ENCODE measurements around the gene CCDC159. TPM values are rescaled to one million over a fixed set of nuclear protein-coding genes. Genes with fewer than 3 reads are reported as not detected.
"Not testable (repeated sequence)": the region's sequence is repeated elsewhere in the genome, so short reads cannot be mapped to it uniquely, and the experiment has no call there.

The CCDC159 gene
- total and polyA plus RNA-seq, 2 donors (not counting 1 experiment from before 2014, with no cell fraction given) = 10.1 to 14.4 TPM

DNA sequence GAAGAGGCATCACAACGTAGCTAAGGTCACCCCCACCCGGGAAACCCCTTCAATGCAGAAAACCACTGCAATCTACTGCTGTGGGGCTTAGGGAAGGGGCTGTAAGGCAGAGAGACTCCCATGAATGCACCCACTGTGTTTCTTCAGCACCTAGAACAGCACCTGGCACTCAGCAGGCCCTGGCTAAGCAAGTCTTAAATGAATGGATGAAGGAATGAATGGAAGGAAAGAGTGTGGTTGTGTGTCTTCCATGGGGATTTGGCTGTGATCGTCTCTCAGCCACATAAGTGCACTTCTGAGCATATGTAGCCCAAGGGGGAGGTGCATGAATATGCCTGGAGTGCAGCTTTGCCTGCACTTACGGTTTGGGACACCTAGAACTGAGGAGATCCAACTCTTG is 2.9 kb downstream of the CCDC159 start:
- Histone ChIP-seq H3K79me2 (ENCODE audit: control insufficient read depth, insufficient read depth, low read length) (no peaks in the 10 kb centered on the region), H3K9me3 (ENCODE audit: control insufficient read depth, insufficient read depth, low read depth, low read length) (no peaks in the 10 kb centered on the region), H3K27me3 (ENCODE audit: control insufficient read depth, insufficient read depth, low read length) (no peaks in the 10 kb centered on the region), H3K27ac (ENCODE audit: insufficient read depth, low read length) (no peak overlapping the region), H4K20me1 (ENCODE audit: control insufficient read depth, extremely low read depth, insufficient read depth, low read length) (no peaks in the 10 kb centered on the region), H3K4me3 (replicated peaks in 1 of 4; ENCODE audit: control extremely low read depth in 1 of 4, insufficient read depth in 1 of 4, low read depth in 3 of 4, low read length in 4 of 4) (no peak overlapping the region), H3K4me1 (ENCODE audit: control insufficient read depth, extremely low read depth, insufficient read depth, low read length) (peaks cover 7% of the 10 kb centered on the region), H3K9ac (ENCODE audit: insufficient read depth, low read length) (no peak overlapping the region), H3K4me2 (ENCODE audit: extremely low read depth, insufficient read depth, low read length) (no peak overlapping the region), H3K36me3 (ENCODE audit: control insufficient read depth, insufficient read depth, low read length) (no peaks in the 10 kb centered on the region), H2AFZ (ENCODE audit: low read length) (no peak overlapping the region)
- DNase-seq (ENCODE audit: low read depth in 2 of 2) = no peak
- TF ChIP-seq, protein P1, sequence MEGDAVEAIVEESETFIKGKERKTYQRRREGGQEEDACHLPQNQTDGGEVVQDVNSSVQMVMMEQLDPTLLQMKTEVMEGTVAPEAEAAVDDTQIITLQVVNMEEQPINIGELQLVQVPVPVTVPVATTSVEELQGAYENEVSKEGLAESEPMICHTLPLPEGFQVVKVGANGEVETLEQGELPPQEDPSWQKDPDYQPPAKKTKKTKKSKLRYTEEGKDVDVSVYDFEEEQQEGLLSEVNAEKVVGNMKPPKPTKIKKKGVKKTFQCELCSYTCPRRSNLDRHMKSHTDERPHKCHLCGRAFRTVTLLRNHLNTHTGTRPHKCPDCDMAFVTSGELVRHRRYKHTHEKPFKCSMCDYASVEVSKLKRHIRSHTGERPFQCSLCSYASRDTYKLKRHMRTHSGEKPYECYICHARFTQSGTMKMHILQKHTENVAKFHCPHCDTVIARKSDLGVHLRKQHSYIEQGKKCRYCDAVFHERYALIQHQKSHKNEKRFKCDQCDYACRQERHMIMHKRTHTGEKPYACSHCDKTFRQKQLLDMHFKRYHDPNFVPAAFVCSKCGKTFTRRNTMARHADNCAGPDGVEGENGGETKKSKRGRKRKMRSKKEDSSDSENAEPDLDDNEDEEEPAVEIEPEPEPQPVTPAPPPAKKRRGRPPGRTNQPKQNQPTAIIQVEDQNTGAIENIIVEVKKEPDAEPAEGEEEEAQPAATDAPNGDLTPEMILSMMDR (conservative IDR thresholded peaks at IDR 0.05 in 1 of 2, IDR thresholded peaks at IDR 0.05 in 1 of 2; ENCODE audit: low read depth in 1 of 2, low read length in 2 of 2) = no peak
- no peak for TF ChIP-seq EZH2 (IDR thresholded peaks at IDR 0.05; ENCODE audit: low read length, missing control alignments)

DNA sequence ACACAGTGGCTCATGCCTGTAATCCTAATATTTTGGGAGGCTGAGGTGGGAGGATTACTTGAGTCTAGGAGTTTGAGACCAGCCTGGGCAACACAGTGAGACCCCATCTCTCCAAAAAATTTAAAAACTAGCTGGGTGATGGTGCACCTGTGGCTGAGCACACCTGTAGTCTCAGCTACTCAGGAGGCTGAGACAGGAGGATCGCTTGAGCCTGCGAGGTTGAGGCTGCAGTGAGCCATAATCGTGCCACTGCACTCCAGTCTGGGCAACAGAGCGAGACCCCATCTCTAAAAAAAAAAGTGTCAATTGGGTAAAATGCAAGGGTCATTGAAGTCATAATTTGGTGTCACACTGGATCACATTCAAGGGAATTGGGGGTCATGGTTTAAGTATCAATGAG is 7.8 kb downstream of the CCDC159 start:
- H3K9ac ChIP-seq (ENCODE audit: insufficient read depth, low read length); DNase-seq (ENCODE audit: low read depth in 2 of 2); H4K20me1 ChIP-seq (ENCODE audit: control insufficient read depth, extremely low read depth, insufficient read depth, low read length): not testable (repeated sequence)

DNA sequence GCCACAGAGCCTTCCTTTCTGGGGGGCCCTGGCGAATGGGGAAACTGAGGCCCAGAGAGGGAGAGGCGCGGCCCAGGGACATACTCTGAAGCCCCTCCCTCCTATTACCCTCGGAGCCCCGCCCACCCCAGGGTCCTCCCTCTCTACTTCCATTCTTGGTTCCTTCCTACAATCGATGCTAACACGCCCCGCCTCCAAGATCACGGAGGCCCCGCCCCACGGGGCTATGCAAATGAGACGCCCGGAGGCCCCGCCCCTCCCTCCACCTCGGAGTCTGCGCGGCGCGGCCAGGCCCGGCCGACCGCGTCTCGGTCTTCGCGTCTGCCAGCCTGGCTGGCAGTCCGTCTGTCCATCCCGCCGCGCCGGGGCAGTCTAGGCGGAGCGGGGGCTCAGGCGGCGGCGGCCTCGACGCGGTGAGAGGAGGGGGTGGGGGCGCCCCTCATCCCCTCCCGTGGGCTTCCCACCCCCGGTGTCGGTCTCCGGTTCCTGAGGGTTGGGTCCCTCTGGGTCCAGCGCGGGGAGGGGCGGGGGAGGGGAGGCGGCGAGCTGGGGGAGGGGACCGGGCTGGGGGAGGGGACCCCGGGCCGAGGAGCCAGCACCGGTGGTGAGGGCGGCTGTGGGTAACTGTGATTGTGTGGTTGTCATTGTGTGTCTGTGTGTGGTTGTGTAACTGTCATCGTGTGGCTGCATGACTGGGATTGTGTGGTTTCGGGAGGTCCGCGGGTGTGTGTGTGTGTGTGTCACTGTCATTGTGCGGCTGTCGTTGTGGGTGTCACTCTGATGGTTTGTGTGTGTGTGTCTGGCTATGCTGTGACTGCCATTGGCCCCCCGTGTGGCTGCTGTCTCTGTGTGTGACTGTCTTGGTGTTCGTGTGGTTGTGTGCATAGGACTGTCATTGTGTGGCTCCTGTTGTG is 9.1 kb downstream of the CCDC159 start, which contains the start of gene PLPPR2:
Gene PLPPR2 (plus strand): TSS at position 273 of the 914 bp plus-strand sequence. CDS start 2,242 bp downstream, outside the sequence.
- H4K20me1 ChIP-seq (ENCODE audit: control insufficient read depth, extremely low read depth, insufficient read depth, low read length) = no peaks in the 10 kb centered on the region

More for the DNA sequence above, 7.8 kb downstream of the CCDC159 start:
- not testable (repeated sequence) for H3K27me3 ChIP-seq (ENCODE audit: control insufficient read depth, insufficient read depth, low read length); H3K27ac ChIP-seq (ENCODE audit: insufficient read depth, low read length); H2AFZ ChIP-seq (ENCODE audit: low read length); H3K4me2 ChIP-seq (ENCODE audit: extremely low read depth, insufficient read depth, low read length); H3K4me3 ChIP-seq (replicated peaks in 1 of 4; ENCODE audit: control extremely low read depth in 1 of 4, insufficient read depth in 1 of 4, low read depth in 3 of 4, low read length in 4 of 4); H3K36me3 ChIP-seq (ENCODE audit: control insufficient read depth, insufficient read depth, low read length); H3K4me1 ChIP-seq (ENCODE audit: control insufficient read depth, extremely low read depth, insufficient read depth, low read length); H3K79me2 ChIP-seq (ENCODE audit: control insufficient read depth, insufficient read depth, low read length); H3K9me3 ChIP-seq (ENCODE audit: control insufficient read depth, insufficient read depth, low read depth, low read length)

More for the DNA sequence above, 9.1 kb downstream of the CCDC159 start, which contains the start of gene PLPPR2:
- peak within 1 kb of the TSS; percentile 44 for H3K9ac ChIP-seq (ENCODE audit: insufficient read depth, low read length)
- H3K4me2 ChIP-seq (ENCODE audit: extremely low read depth, insufficient read depth, low read length) = peak within 1 kb of the TSS; percentile 99
- peaks cover 5% of the 10 kb centered on the region for H3K79me2 ChIP-seq (ENCODE audit: control insufficient read depth, insufficient read depth, low read length)
- no peaks in the 10 kb centered on the region for H3K4me1 ChIP-seq (ENCODE audit: control insufficient read depth, extremely low read depth, insufficient read depth, low read length)
- H2AFZ ChIP-seq (ENCODE audit: low read length) = no peak within 1 kb of the TSS
- H3K9me3 ChIP-seq (ENCODE audit: control insufficient read depth, insufficient read depth, low read depth, low read length) = no peaks in the 10 kb centered on the region
- no peak within 1 kb of the TSS for H3K27ac ChIP-seq (ENCODE audit: insufficient read depth, low read length)
- DNase-seq (ENCODE audit: low read depth in 2 of 2) = peak; percentile 80 to 85
- TF ChIP-seq, protein P1 (conservative IDR thresholded peaks at IDR 0.05 in 1 of 2, IDR thresholded peaks at IDR 0.05 in 1 of 2; ENCODE audit: low read depth in 1 of 2, low read length in 2 of 2) = no peak
- TF ChIP-seq EZH2 (IDR thresholded peaks at IDR 0.05; ENCODE audit: low read length, missing control alignments) = no peak
- H3K4me3 ChIP-seq (replicated peaks in 1 of 4; ENCODE audit: control extremely low read depth in 1 of 4, insufficient read depth in 1 of 4, low read depth in 3 of 4, low read length in 4 of 4) = peak within 1 kb of the TSS; percentile 54 to 86 (median 84)
- no peaks in the 10 kb centered on the region for H3K36me3 ChIP-seq (ENCODE audit: control insufficient read depth, insufficient read depth, low read length)
- no peaks in the 10 kb centered on the region for H3K27me3 ChIP-seq (ENCODE audit: control insufficient read depth, insufficient read depth, low read length)

Data from fibroblast of lung (primary cell).